OCI-LY3 (cell line): Measurements from ENCODE around the gene STK32B.

Experiments used
- H2AFZ ChIP-seq: fragments of 200-600, 300-600 bp; shearing (Covaris generic); 2 replicates; pipeline ENCODE4 v1.6.0; 2014; ENCODE audit warnings: antibody characterized with exemption, low read depth, low read length
- H3K27ac ChIP-seq: fragments of 200-600, 300-600 bp; sonication (generic); 2 replicates; pipeline ENCODE4 v1.5.1; 2014; ENCODE audit warnings: mild to moderate bottlenecking, low read length, moderate library complexity, mixed read lengths
- H3K27me3 ChIP-seq: fragments of 200-600, 300-600 bp; sonication (generic); 2 replicates; pipeline ENCODE4 v1.6.1; 2014; ENCODE audit warnings: low read depth, low read length, mixed read lengths
- H3K36me3 ChIP-seq: fragments of 200-600, 300-600 bp; sonication (generic); replicated peaks from 2 replicates; pipeline ENCODE3; 2014; ENCODE audit warnings: low read depth, low read length, mixed read lengths
- H3K4me1 ChIP-seq: fragments of 300-600, 200-600 bp; sonication (generic); 2 replicates; pipeline ENCODE4 v1.6.1; 2014; ENCODE audit warnings: low read length, mixed read lengths
- H3K4me2 ChIP-seq: fragments of 200-600, 300-600 bp; sonication (generic); 2 replicates; pipeline ENCODE4 v1.6.1; 2014; ENCODE audit warnings: low read length, mixed read lengths
- H3K4me3 ChIP-seq: fragments of 300-600, 200-600 bp; sonication (generic); 2 replicates; pipeline ENCODE4 v1.5.1; 2014; ENCODE audit warnings: antibody characterized with exemption, mild to moderate bottlenecking, low read length, moderate library complexity
- H3K79me2 ChIP-seq: fragments of 300-600, 200-600 bp; shearing (Covaris generic); 2 replicates; pipeline ENCODE4 v1.6.1; 2014; ENCODE audit warnings: mild to moderate bottlenecking, low read length, mixed read lengths
- H3K9ac ChIP-seq: fragments of 300-600, 200-600 bp; shearing (Covaris generic); 2 replicates; pipeline ENCODE4 v1.6.0; 2014; ENCODE audit warnings: mild to moderate bottlenecking, low read length, moderate library complexity
- H3K9me3 ChIP-seq: fragments of 200-600, 300-600 bp; shearing (Covaris generic); 2 replicates; pipeline ENCODE4 v1.6.1; 2014; ENCODE audit warnings: low read length, mixed read lengths; ENCODE audit not compliant: insufficient read depth
- H4K20me1 ChIP-seq: fragments of 200-600, 300-600 bp; sonication (generic); 2 replicates; pipeline ENCODE4 v1.6.1; 2016; ENCODE audit warnings: low read length, mixed read lengths; ENCODE audit not compliant: insufficient read depth
- CTCF ChIP-seq: fragments of 200-600, 300-600 bp; sonication (generic); IDR thresholded peaks from 2 replicates; pipeline ENCODE4 v1.5.1; 2014; ENCODE audit warnings: antibody characterized with exemption, low read length, low read depth
- EZH2phosphoT487 ChIP-seq: fragments of 200-600 bp; shearing (Covaris generic); IDR thresholded peaks from 2 replicates; pipeline ENCODE4 v1.6.1; 2018; ENCODE audit warnings: antibody characterized with exemption, mixed run types, low read depth

STK32B gene

DNA sequence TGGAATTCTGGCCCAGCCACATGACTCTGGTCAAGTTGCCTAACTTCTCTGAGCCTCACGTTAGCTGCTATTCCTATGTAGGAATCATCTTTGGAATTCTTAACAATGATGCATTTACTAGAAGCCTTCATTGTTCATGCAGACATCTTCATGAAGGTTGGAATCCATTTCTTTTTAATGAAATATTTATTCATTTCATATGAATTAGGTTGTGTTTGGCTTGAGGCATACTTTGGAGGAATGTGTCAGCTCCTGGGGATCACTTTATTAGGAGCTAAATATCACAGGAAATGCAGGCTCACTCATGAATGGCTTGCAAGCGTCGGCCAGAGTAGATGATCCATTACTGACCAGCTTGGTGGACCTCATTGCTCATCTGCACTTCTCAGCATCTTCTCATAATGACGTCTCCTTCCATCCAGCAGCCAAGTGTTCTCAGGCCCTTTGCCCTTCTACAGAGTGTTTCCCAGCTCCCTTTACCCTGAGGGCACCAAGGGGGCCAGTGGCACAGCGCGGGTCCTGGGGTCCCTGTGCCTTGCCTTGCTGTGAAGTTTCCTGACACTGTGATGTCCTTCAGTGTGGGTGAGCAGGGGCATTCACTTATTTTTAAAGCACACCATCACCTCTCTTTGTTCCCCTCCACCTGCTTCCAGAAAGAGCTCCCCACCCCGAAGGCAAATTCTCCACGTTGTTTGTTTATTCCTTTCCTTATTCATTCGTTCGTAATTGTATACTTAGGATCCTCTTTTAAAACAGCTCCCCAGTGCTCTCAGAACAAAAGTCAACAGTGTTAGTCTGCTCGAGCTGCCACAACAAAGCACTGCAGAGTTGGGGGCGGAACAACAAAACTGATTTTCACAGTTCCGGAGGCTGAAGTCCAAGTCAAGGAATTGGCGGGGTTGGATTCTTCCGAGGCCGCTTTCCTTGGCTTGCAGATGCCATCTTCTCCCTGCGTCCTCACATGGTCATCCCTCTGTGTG lies 106.8 kb downstream of the STK32B start:
- no peak overlapping the region for H3K4me2 ChIP-seq
- no peaks in the 10 kb centered on the region for H3K9me3 ChIP-seq
- H3K79me2 ChIP-seq = no peaks in the 10 kb centered on the region
- no peak overlapping the region for H2AFZ ChIP-seq
- no peak overlapping the region for H3K27ac ChIP-seq
- H4K20me1 ChIP-seq = no peaks in the 10 kb centered on the region
- H3K4me3 ChIP-seq = no peak overlapping the region
- no peaks in the 10 kb centered on the region for H3K4me1 ChIP-seq
- no peak for TF ChIP-seq EZH2phosphoT487
- TF ChIP-seq CTCF = no peak
- H3K9ac ChIP-seq = no peak overlapping the region
- no peaks in the 10 kb centered on the region for H3K36me3 ChIP-seq
- peaks cover 2% of the 10 kb centered on the region; the same call in 1 of the 2 replicates for H3K27me3 ChIP-seq

DNA sequence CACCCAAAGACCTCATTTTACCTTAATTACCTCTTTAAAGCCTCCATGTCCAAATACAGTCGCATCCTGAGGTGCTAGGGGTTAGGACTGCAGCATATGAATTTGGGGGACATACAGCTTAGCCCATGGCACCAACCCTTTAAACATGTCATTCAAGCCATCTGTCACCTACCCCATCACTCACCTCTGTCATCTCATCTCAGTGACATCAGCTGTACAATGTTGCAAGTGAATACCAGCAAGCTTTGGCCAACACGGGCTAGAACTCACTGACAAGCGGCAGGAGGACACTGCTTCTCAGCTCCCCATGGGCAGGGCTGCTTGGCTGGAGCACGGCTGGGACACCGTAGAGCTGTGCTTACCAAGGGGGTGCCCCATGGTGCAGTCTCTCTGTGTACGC lies 107.5 kb downstream of the STK32B start:
- Histone ChIP-seq H3K4me2 (no peak overlapping the region), H3K27ac (no peak overlapping the region), H2AFZ (no peak overlapping the region), H3K79me2 (no peaks in the 10 kb centered on the region), H3K36me3 (no peaks in the 10 kb centered on the region), H3K4me3 (no peak overlapping the region), H3K9ac (no peak overlapping the region), H3K9me3 (no peaks in the 10 kb centered on the region), H3K4me1 (no peaks in the 10 kb centered on the region), H3K27me3 (peaks cover 2% of the 10 kb centered on the region; the same call in 1 of the 2 replicates), H4K20me1 (no peaks in the 10 kb centered on the region)
- TF ChIP-seq CTCF (no peak), EZH2phosphoT487 (no peak)

- H3K27ac ChIP-seq = no peak overlapping the region
Measured at GRCh38 chr4:5160668-5161067, 109.4 kb downstream of the STK32B start.

More at GRCh38 chr4:5160668-5161067, 109.4 kb downstream of the STK32B start:
- no peak overlapping the region for H3K4me3 ChIP-seq
- no peaks in the 10 kb centered on the region for H4K20me1 ChIP-seq
- no peaks in the 10 kb centered on the region for H3K36me3 ChIP-seq
- H3K79me2 ChIP-seq = no peaks in the 10 kb centered on the region
- TF ChIP-seq EZH2phosphoT487 (no peak), CTCF (no peak)
- peaks cover 2% of the 10 kb centered on the region; the same call in 1 of the 2 replicates for H3K27me3 ChIP-seq
- no peak overlapping the region for H3K9ac ChIP-seq
- H2AFZ ChIP-seq = no peak overlapping the region
- no peak overlapping the region for H3K4me2 ChIP-seq
- H3K4me1 ChIP-seq = no peaks in the 10 kb centered on the region
- H3K9me3 ChIP-seq = no peaks in the 10 kb centered on the region
